Right ventricle myocardium superior (tissue), 1 donor: ENCODE data around the gene NUB1. TPM values are rescaled to one million over a fixed set of nuclear protein-coding genes. Genes with fewer than 3 reads are reported as not detected.

ENCODE experiments used
- ATAC-seq: fragments of 200-7000 bp; cut with Tn5 transposase; one replicate; pipeline ENCODE4 v1.9.1; 2020; ENCODE audit warnings: mild to moderate bottlenecking; ENCODE audit not compliant: poor library complexity
- DNase-seq: peaks from one replicate; pipeline ENCODE4 v3.0.0-alpha.2; 2020
- intact Hi-C: fragments of 100-400 bp; cut with DNase I; formaldehyde crosslinking; loops from one replicate; pipeline ENCODE4 v1.11.2; 2022
- total RNA-seq: library from RNA; stranded (reverse); fragmentation: NEBNext Ultra II Directional; extraction: Animal tissue kit (Norgen Biotek cat#: 25700); gene quantifications from one replicate; pipeline ENCODE4 v1.2.1, GENCODE V29; 2021
- donor health status: DM: no; HTN: yes; CAD: no; lungs with severe emphysema.

Gene NUB1
- total RNA-seq, 1 donor from 2014 or later, result 30.8 TPM

- no peak for ATAC-seq
- DNase-seq, result no peak
Observed at GRCh38 chr7:151311294-151311864, 30.2 kb upstream of the NUB1 start.

DNA sequence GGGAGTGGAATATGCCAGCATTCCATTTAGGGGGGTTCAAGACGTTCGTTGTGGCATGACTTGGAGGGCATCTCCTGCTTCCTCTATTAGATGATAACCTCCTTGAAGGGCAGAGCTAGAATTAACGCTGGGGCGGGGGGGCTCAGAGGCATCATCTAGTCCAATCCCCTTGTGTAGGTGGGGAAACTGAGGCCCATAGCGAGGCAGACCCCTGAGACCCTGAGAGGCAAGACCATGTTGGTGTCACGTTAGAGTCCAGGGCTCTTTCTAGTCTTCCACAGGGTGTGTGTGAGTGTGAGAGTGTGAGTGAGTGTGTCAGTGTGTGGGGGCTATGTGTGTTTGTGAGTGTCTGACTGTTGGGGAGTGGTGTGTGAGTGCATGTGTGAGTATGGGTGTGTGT, 29.3 kb upstream of the NUB1 start:
- DNase-seq (no peak), ATAC-seq (no peak)
- intact Hi-C loops, result no loop called here

More at GRCh38 chr7:151311294-151311864, 30.2 kb upstream of the NUB1 start:
- intact Hi-C loops, result no loop called here

DNA sequence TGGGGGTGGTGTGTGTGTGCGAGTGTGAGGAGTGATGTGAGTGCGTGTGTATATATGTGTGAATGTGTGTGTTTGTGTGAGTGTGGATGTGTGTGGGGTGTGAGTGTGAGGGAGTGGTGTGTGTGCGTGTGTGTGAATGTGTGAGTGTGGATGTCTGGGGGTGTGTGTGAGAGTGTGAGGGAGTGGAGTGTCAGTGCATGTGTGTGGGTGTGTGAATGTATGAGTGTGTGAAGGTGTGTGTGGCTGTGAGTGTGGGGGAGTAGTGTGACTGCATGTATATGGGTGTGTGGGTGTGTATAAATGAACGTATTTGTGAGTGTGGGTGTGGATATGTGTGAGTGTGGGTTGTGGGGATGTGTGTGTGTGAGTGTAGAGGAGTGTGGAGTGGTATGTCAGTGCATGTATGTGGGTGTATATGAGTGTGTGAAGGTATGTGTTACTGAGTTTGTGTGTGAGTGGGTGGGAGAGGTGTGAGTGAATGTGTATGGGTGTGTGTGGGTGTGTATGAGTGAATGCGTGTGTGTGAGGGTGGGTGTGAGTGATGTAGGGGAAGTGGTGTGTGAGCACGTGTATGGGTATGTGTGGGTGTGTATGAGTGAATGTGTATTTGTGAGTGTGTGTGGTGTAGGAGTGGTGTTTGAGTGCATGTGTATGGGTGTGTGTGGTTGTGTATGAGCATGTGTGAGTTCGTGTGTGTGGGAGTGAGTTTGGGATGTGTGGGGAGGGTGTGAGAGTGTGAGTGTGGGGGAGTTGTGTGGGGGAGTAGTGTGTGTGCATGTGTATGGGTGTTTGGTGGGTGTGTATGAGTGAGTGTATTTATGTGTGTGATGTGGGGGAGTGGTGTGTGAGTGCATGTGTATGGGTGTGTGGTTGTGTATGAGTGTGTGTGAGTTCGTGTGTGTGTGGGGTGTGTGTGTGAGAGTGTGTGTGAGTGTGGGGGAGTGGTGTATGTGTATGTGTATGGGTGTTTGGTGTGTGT, 28.5 kb upstream of the NUB1 start:
- intact Hi-C loops, result no loop called here
- DNase-seq, result no peak
- no peak for ATAC-seq

GRCh38 chr7:151313857-151314256, 27.8 kb upstream of the NUB1 start:
- ATAC-seq, result peak; percentile 94
- peak; percentile 77 for DNase-seq
- intact Hi-C loops, result loop anchor here (2.0 kb wide), 1 partner anchor 37 kb away; no protein-coding TSS in a partner anchor

- intact Hi-C loops, result loop anchor here (2.0 kb wide), 1 partner anchor 36 kb away; no protein-coding TSS in a partner anchor
- DNase-seq, result no peak
- no peak for ATAC-seq
Observed at GRCh38 chr7:151314401-151314800, 27.2 kb upstream of the NUB1 start.

GRCh38 chr7:151315038-151315655, 26.5 kb upstream of the NUB1 start:
- intact Hi-C loops, result loop anchor here (2.0 kb wide), 1 partner anchor 36 kb away; no protein-coding TSS in a partner anchor
- DNase-seq (peak; percentile 48), ATAC-seq (peak; percentile 86)

DNA sequence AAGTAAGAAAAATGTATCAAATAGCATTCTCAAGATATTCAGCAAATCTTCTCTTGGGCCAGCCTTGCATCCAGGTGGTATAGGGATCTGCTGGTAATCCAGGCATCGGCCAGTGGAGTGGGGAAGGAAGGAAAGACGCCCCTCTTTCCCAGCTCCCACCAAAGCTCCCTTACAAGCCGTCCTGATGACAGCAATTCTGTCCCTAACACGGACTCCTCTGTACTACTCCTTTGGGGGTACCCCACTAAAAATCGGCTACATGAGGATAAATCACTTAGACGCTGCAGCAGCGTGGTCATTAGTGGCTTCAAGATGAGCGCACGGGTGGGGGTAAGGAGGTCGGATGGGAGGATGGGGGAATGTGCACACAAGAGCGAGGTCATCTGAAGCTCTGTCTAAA, 24.7 kb upstream of the NUB1 start:
- ATAC-seq (no peak), DNase-seq (no peak)
- intact Hi-C loops, result no loop called here

- DNase-seq (no peak), ATAC-seq (no peak)
- intact Hi-C loops, result no loop called here
Observed at GRCh38 chr7:151317936-151318335, 23.7 kb upstream of the NUB1 start.

DNA sequence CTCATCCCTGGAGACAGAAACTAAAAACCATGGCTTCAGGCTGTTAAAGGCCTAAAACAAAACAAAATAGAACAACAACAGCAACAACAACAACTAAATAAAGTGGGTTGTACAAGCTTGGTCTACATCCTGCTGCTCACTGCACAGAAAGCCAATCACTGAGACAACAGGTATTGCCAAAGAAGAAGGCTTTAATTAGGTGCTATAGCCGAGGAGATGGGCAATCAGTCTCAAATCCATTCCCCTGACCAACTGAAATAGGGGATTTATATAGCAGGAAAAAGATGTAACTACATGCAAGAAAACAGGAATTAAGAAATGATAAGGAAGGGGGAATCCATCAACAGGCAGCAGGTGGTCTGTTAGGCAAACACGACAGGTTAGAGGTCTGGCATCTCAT, 22.4 kb upstream of the NUB1 start:
- intact Hi-C loops, result no loop called here
- ATAC-seq, result no peak
- no peak for DNase-seq

DNA sequence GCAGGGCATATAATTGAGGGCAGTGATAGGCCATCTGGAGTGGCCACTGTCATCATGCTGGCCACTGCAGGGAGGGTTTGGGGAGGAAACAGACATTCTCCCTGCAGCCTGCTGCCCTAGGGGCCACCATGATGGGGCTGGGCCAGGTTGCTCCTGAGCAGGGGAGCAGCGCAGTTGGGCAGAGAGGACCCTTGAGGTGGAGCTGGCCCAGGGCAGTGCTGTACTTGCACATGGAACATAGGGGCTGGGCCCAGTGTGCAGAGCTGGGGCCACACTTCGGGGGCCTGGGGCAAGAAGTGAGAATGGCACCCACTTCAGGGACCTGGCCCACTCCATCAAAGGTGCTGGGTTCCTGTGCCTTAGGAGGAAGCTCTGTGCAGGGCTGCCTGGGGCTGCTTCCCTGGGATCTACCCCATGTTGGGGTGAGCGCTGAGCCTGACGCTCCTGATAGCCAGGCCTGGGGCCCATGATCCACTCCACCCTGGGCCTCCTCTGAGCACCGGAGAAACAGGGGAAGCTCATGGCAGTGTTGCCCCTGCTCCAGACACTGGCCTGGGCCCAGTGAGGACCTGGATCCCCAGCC, 21.3 kb upstream of the NUB1 start:
- DNase-seq (no peak), ATAC-seq (no peak)
- intact Hi-C loops, result no loop called here

DNA sequence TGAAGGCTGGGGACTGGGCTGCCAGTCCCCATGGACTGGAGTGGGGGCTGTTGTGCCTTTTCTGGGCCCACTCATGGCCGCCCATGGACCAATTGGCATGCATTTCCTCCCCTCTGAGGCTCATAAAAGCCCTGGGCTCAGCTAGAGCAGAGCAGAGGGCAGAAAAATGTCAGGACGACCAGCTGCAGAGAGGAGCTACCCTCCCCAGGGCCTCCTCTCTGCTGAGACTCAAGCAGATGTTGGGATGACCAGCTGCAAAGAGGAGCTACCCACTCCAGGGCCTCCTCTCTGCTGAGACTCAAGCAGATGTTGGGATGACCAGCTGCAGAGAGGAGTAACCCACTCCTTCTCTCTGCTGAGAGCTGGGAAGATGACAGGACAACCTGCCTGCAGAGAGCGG, 20.3 kb upstream of the NUB1 start:
- intact Hi-C loops, result no loop called here
- DNase-seq, result no peak
- ATAC-seq, result no peak

DNA sequence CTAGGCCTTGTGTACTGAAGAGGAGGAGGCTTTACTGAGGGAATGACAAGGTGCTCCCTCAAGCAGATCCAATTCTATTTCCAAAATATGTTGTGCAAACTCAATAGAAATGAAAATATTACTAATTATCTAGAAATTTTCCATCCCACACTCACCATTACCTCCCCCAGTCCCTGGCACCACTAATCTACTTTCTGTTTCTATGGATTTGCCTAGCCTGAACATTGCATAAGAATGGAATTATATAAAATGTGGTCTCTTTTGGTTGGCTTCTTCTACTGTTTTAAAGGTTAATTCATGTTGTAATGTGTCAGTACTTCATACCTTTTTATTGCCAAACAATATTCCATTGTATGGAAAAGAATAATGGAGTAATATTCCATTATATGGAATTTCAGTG, 18.7 kb upstream of the NUB1 start:
- intact Hi-C loops, result no loop called here
- DNase-seq, result no peak
- no peak for ATAC-seq

GRCh38 chr7:151327022-151327421, 14.6 kb upstream of the NUB1 start:
- intact Hi-C loops, result no loop called here
- DNase-seq (no peak), ATAC-seq (no peak)

DNA sequence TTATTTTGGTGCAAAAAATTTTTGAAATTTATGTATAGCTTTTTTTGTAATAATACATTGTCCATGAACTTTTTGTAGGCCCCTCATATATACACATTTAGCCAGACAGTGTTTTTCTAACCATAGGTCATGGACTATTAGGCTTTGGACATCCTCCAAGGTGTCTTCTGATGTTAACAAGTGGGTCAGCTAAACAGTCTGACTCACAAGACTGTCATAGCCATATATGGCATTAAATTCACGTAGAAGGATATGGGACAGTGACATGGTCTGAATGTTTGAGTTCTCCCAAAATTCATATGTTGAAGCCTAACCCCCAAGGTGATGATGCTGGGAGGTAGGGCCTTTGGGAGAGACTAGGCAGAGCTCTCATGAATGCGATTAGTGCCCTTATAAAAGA, 14.0 kb upstream of the NUB1 start:
- DNase-seq (no peak), ATAC-seq (no peak)
- intact Hi-C loops, result no loop called here

- DNase-seq, result no peak
- intact Hi-C loops, result no loop called here
- ATAC-seq, result no peak
Observed at GRCh38 chr7:151330181-151330580, 11.4 kb upstream of the NUB1 start.

GRCh38 chr7:151330661-151331060, 11.0 kb upstream of the NUB1 start:
- intact Hi-C loops, result no loop called here
- ATAC-seq (no peak), DNase-seq (no peak)

DNA sequence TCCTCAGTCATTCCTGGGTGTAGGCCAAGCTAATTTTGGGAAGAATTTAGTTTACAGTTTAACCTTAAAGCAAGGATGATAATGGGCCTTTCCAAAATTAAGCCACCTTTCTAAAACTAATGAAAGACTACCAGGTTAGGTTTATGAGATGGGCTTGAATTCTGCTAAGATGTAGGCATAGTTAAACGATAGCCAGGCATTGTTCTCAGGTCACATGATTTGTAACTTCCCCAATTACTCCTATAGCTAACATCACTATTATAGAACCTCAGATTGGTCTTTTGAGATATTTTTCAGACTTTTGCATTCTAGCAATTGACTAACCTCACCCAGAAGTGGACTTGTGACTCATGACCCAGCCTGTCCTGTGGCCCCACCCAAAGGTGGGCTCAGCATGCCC, 7.0 kb upstream of the NUB1 start:
- intact Hi-C loops, result no loop called here
- DNase-seq, result no peak
- ATAC-seq, result no peak

- ATAC-seq (no peak), DNase-seq (no peak)
- intact Hi-C loops, result no loop called here
Observed at GRCh38 chr7:151336027-151336708, 5.4 kb upstream of the NUB1 start.

DNA sequence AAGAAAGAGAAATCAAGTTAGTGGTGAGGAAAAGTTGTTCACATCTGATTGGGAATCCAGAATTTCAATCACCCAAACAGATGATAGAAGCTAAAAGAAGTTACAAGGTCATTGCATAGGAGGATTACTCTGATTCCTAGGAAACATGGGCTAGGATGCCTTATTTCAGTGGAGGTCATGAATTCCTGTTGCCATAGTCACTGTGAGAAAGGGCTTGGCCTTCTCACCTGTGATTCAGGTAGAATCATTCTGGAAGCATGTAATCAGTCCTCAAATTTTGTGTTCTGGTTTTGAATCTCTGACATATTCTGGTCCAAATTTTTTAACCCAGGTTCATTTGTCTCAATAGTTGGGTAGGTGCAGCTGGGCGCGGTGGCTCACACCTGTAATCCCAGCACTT, 4.3 kb upstream of the NUB1 start:
- DNase-seq, result no peak
- intact Hi-C loops, result no loop called here
- ATAC-seq, result no peak
